HG03460 (cell line): ENCODE measurements around the gene SEMA5A.

ENCODE experiments used
- ATAC-seq: cut with Tn5 transposase; IDR thresholded peaks from one replicate; pipeline ENCODE4 v1.9.1; 2021; ENCODE audit not compliant: unreplicated experiment

Gene SEMA5A

DNA sequence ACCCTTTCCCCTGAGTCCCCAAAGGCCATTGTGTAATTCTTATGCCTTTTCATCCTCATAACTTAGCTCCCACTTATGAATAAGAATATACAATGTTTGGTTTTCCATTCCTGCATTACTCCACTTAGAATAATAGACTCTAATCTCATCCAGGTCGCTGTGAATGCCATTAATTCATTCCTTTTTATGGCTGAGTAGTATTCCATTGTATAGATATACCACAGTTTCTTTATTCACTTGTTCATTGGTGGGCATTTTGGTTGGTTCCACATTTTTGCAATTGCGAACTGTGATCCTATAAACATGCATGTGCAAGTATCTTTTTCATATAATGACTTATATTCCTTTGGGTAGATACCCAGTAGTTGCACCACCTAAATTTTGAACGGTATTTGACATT lies 101.5 kb downstream of the SEMA5A start:
- no peak for ATAC-seq

DNA sequence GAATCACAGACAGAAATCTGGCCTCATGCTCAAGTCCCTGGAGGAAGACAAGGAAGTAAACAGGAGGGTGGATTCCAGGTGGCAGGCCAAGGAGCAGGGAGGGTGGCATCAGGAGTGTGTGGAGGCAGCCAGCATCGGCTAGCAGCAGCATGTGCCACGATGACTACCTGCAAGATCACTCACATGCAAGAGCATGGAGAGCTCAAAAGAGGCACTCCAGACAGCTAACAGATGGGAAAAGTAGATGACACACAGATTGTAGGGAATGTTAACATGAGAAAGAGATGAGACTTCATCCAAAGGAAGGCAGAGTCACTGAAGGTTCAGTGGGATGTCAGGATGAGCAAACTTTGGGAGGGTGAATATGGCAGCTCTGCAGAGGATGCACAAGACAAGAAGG lies 104.3 kb downstream of the SEMA5A start:
- no peak for ATAC-seq

DNA sequence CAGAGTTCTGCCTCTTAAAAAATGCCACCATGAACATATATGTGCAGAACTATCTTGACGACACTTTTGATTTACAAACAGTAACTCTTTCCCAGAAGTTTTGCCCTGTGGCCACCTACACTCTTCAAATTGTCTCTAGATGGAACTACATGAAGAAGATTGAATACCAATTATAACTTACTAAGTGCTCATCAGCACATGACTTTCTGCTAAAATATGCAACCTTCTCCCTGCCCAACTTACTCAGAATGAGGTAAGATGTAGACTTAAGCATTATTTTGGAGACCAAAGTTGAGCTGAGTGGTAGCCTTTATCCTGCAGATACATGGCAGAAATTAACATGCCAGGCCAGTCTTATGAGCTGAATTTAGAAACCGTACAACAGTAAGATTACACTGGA lies 105.4 kb downstream of the SEMA5A start:
- no peak for ATAC-seq

DNA sequence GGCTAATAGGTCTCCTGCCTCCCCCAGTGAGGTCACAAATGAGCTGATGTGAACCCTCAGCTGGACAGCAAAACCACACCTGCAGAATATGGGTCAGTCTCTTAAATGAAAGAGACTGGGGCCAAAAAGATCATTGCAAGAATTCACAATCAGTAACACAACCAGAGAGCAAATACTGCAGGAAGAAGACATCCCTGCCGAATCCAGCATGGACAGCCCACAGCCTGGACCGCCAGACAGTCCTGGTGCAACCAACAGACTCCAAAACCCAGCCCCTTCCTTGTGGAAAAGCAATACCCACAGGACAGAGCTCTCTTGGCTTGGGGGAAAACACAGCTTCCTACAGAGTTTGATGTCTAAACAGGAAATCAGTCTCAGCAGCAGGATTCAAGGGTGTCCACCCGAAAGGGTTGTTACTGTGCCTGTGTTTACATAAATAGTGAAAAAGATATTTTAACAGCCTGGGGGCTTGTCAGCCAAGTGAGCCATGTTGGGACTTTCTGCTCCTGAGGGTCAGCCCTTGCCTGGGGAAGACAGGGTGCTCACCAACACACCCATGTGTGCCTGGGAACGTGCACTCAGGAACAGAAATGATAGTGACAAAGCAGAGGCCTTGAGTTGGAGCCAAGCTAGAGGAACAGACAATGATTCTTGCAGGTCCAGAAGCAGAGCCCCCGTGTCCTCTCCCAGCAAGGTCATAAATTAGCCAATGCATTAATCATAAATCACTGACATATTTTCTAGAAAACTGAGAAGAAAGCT lies 106.2 kb downstream of the SEMA5A start:
- no peak for ATAC-seq

DNA sequence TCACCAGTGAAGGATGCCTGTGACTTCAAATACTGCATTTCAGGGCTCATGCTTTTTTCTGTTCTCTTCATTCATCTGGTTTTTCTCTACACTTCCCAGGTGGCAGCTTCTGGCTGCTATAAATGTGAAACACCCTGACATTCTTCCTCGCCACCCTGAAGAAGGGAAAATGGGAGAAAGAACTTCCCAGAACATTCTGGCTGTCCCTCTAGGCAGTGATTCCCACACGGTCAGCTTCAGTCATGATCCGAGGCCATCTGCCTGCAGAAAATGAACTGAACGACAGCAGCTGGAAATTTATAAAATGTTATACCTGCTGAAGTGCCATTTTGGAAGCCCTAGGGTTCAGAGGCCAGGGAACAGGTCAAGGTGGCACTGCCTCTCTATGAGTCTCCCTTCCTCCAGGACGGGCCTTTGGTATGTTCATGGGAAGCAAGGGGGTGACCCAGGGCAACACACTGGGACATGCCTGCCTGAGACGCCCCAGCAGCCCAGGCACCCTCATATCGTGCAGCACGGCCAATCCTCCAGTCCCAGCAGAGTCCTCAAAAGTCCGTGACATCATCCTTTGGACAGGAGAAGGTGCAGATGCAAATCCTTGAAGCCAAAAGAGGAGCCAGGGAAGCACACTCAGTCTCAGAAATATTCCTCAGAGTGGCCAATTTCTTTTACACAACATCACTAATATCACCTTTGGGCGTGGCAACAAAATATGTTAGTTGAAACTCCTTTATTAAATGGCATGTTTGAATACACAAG lies 107.1 kb downstream of the SEMA5A start:
- no peak for ATAC-seq

DNA sequence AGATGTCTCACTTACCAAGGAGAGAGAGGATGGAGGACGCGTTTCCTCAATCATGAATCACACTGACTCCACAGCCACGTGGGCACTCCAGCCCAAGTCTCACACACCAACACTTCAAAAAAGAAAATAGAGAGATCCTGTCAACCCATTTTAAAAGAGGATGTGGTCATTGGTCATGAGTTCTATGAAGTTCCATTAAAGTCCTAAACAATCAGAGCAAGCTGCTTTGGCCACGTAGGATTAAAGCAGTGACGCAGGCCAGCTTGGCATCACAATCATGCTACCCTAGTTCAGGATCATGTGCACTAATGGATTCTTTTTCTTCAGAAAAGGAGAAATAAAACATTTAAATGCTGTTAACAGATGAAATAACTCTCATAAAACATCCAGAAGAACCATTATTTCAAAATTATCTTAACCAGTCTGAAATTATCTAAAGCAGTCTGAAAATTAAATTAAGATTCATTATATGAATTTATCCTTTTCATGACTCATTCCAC lies 108.1 kb downstream of the SEMA5A start:
- ATAC-seq, result no peak

DNA sequence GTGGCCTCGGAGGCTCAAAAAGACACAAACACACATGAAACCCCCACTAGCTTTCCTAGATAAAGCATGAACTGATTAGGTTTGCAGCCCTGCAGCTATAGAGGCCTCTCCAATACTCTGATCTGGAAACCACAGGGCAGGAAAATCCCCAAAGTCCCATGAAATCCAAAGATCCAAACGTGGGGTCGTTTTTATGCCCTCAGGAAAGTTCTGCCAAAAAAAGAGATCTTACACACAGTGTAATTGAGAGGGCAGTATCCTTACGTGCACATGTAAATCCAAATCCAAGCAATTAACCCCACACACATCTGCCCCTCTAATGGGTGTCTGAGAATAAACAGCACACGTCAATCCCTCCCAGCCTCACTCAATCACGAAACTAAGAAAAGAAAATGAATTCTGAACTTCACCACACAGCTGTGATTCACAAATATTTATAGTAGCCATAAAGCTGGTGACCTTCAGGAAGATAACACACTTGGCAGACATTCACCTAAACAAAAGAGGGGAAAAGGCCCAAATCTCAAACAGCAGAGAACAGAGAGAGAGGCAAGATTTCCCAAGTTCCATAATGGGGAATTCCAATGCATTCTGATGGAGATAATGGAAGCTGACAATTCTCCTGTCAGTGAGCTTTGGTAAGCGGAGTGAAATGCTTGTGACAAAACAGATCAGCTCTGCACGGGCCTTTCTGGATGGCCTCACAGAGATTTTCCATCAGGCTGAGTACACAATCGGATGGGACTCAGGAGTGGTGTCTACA lies 114.2 kb downstream of the SEMA5A start:
- ATAC-seq, result no peak

DNA sequence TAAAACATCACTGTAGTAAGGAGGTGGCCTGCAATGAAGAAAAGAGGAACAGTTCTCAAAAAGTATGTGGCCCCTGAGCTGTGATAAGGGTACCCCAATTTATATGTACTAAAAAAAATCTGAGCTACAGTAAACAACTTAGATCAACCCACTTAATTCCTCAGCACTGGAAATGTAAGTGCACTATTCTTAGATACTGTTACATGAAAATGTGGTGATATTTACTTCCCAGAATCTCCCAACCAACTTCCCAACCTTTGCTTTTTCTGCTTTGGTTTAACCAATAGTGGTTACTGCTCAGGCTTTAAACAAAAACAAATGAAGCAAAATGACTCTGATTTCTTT lies 114.8 kb downstream of the SEMA5A start:
- no peak for ATAC-seq

DNA sequence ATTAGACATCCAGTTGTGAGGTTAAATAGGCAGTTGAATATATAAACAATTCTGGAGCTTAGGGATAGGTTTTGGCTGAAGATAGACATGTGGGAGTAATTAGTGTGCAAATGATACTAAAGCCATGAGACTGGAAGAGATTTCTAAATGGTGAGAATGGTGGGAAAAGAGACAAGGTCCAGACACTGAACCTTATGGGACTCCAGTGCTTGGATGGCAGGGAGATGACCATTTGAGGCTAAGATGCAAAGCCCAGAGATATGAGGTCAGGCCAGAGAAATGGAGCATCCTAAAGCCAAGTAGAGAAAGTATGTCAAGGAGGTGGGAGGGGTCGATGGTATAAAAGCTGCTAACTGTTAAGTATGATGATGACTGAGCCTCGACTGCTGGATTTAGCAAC lies 115.6 kb downstream of the SEMA5A start:
- no peak for ATAC-seq

DNA sequence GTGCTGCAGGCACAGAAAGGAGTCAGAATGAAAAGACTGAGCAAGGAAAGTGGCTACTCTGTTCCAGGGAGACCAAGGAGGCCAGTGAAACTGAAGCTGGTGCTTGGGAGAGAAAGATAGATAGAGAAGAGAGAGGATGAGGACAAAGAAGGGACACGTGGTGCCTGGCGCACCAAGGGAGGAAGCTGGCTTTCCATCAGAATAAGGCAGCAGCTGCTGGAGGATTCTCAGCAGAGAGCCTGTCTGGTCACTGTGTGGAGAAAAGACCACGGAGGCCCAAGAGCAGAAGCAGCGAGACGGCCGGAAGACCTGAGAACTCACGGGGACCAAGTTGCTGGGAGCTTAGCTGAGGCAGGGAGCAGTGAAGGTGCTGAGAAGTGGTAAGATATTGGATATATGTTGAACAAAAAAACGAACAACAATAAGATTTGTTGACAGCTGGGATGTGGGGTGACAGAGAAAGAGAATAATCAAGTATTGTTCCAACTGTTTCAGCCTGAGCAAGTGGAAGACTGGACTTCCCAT lies 116.1 kb downstream of the SEMA5A start:
- ATAC-seq, result no peak

DNA sequence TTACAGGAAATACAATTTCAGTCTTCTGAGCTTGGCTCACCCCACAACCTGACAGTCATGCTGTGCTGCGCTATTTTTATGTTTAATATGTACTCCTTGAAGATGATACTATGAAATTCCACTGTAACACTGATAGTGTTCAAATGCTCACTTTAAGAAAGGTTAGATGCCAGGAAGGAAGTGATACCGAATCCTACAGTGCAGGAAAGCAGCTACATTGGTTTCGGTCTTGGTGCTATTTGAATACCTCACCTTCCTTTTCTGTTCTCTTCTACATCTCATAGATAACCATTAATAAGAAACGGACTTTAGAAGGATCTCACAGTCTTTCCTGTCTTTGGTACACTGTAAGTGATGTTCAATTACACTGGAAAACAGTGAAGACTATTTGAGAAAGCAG lies 117.6 kb downstream of the SEMA5A start:
- no peak for ATAC-seq

DNA sequence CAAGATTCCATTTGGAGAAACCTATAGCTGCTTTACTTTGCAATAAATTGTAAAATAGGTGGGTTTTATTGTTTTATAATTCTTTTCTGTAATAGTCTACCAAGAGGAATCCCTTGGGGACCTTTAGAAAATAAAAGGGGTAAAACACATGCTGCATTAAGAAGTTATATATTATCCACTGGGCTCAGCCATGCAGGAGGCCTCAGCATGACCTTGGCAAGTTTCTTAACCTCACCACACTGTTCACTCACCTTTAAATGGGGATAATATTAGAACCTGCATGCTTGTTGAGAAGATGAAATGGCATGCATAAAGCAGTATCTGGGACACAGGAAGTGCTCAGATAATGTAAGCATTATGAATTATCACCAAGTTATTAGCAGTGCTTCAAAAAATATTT lies 120.2 kb downstream of the SEMA5A start:
- ATAC-seq, result no peak

DNA sequence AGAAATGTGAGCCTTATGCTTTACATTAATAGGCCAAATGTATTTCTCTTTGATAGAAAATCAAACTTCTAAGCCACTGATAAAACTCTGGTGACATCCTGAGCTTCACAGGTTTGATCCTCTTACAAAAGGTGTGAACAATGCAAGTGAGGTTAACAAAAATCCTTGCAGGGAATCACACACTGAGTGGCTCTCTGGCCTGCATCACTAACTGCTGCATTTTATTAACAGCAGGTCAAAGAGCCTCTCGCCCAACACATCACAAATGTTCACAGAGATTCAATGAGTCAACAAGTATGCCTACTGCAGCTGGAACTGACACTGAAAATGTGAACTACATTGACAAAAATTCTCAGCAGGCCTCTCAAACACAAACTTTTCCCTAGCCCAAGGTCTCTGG lies 122.3 kb downstream of the SEMA5A start:
- ATAC-seq, result no peak

DNA sequence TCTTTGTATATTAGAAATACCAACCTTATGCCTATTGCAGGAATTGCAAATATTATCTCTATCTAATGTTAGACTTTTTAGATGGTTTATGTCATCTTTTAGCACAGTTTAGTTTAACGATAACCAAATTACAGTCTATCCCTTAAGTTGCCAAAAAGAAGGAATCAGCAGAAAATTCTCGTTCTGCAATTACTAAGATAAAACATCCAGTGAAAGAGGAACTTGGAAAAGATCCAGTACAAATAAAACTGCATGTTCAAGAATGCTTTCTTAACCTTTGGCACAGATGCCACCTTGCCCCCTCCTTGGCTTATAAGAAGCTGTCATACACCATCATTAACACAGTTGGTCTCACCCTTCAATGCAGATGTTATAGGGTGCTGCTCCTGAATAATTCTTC lies 124.0 kb downstream of the SEMA5A start:
- no peak for ATAC-seq

DNA sequence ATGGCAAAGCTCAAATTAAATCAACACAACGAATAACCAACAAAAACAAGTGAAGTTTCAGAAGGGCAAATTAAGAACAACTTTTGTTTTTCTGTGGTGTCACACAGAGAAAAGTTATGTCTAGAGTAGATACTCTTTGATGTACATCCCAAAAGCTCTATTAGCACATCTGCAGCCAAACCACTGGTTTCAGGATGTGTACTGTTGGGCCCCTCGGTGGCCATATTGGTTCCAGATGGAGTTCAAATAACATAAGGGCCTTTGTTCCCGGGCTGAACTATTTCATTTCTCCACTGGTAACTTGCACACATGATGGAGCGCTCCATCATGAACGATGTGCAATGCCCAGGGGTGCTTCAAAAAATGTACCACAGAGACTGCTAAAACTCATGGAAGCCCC lies 126.1 kb downstream of the SEMA5A start:
- ATAC-seq, result no peak

DNA sequence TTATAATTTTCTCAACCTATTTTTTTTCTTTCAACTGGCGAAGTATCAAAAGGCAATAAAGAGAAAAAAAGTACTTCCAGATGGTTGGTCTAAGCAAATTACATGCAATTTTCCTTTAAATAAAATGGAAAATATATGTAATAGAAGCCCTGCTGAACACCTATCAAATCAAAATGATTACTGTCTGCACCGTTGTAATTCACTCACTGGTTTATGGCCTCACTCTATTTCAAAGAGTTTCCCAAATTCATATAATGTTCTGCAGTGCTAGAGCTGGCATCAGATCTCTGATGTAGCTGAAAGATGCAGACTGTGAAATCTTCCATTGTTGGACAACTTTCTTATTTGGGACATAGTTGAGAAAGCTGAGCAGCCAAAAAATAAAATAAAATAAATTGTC lies 130.3 kb downstream of the SEMA5A start:
- ATAC-seq, result no peak

DNA sequence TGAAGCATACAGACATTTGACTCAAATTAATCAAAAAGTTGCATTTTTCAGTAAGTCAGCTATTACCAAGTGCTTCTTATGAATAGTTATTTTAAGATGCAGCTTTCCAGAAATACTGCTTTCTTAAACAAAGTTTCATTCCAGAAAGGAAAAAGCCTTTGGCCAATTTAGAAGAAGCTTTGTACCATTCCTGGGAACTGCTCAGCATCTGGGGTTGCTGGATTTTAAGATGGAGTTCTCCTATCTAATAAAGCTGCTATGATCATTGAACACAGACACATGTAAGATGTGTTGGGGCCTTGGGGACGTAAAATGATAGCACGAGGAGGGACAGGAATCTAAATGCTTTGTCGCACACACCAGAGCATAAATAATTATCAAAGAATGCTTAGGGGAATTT lies 130.8 kb downstream of the SEMA5A start:
- ATAC-seq, result no peak

DNA sequence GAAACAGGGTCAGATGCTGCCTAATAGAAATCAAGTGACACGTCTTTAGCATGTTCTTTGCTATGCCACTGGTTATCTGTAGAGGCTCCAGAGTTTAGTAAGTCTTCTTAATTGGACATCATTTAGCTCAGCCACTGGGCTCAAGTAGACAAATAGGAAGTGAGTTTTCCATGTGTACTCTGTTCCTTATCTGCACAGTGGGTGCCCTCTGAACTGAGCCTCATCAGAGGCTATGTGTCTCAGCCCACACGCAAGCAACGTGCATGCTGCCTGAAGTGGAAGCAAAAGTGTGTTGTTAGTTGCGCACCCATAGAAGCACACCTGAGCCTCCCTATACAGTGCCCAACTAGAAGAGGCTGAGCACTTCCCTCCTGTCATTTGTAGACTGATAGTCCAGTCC lies 134.7 kb downstream of the SEMA5A start:
- no peak for ATAC-seq

DNA sequence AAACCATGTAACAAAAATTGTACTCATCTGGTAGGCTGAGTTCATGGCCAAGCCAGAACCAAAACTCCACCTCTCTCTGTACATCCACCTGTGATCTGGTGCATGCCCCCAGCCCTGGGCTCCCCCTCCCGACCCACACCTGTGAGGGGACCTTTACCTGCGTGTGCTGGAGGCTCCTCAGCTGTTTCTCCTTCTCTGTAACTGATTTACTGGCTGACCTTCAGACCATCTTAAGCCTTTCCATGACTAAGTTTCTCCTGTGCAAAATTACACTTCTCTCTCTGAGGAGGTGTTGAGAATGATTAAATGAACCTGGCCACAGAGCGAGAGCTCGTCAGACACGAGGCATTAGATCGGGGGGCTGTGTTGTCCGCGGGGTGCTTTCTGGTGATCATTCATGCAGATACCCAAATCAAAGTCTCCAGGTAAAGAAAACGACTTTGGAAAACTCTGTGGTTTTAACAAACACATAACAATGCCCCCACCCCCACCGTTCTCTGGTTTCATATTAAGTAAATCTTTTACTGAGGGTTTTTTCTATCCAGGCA lies 136.4 kb downstream of the SEMA5A start:
- peak; percentile 58 for ATAC-seq

DNA sequence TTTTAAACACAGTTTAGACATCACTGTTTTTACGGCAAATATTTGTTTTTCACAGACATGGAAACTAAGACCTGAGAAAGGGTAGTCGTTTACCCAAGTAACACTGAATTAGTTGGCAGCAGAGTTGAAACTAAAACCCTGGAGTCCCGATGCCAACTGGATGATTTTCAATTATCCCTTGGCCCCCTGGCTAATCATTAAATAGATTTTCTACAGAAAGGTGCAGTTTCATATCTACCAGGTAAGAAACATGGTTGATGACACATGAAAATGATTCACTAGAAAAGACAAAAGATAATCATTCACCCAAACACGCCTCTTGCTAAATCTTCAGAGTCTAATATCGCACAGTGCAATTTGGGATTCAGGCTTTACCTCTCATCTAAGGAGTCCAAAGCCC lies 136.9 kb downstream of the SEMA5A start:
- peak; percentile 28 for ATAC-seq

DNA sequence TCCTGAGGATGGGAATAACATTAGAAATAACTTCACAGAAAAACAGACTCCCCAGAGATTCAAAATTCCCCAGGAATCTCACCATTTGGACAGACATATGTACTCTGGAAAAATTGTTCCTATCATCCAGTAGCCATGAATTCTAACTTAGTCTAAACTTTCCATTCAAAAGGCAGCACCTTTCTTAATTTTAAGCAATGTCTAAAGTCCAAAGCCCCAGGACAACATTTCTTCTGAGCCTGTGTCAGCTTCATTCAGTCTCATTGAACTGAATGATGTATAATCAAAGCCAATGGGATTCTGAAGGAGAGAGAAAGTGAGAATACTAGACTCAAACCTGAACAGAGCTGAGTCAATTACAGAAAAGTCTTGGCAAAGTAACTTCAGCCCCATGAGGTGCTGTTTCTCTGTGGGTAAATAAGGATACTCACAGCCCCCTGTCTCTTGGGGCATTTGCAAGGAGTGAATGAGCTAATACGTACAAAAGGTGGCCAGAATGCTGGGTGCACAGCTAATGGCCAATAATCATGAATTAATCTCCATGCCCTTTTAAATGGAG lies 140.6 kb downstream of the SEMA5A start:
- peak; percentile 59 for ATAC-seq
